Hepatic stellate cell (primary cell): ENCODE data around the gene CPM.

Experiments
- DNase-seq: peaks from one replicate; pipeline ENCODE4 v3.0.0; 2011; ENCODE audit warnings: low spot score

CPM gene

DNA sequence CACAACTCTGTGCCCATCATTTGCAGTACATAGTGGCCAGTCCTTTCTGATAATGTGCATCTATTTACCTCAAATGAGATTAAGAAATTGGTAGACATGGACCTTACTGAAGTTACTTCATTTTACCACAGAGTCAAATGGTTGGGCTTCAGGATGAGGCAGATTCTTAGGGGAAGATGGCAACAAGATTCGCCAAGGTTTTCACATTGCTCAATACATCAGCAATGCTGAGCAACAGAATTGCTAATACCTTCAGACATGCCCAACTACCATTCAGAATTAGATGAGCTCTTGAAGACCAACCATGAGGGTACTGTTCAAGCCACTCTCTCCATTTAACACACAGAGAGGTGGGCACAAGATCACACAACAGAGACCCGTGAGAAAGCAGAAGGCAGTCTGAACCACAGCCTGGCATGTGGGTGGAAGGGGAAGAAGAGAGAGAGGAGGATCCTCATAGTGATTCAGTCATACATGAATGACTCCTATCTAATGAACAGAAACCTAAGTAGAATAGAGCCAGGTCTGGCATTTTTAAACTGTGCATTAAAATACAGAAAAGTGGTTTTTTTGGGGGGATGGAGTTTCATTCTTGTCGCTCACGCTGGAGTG is 28.5 kb downstream of the CPM start:
- no peak for DNase-seq

DNA sequence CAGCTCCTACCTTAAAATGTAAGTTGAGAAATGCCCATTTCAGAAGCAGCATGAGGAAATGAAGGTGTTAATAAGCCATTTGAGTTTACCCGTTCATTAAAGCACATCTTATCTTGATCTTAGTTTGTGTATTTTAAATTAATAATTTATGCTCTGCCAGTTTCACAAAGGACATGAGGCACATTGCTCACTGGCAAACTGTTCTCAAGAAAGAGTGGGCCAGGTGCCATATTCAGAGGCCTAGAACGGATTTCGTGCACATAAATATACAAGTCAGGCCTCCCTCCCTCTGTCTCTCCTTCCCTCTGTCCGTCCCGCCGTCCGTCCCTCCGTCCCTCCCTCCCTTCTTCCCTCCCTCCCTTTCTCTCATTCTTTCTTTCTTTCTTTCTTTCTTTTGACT is 29.5 kb downstream of the CPM start:
- no peak for DNase-seq

DNA sequence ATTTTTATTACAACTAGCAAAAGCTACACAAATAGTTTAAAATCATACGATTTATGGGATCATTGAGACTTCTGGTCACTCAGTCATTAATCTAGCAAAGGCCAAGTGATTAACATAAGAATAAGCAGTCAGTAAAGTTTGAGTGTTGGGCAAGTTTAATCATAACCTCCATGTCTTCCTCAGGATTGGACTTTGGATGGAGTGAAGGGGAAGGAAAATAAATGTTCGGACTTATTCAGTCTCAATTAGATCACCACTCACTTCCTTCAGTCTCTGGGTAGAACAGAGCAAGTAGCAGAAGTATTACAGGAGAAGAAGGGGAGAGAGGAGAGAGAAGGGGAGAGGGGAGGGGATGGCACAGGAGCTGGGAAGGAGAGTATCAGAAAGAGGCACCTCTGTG is 31.4 kb downstream of the CPM start:
- no peak for DNase-seq

DNA sequence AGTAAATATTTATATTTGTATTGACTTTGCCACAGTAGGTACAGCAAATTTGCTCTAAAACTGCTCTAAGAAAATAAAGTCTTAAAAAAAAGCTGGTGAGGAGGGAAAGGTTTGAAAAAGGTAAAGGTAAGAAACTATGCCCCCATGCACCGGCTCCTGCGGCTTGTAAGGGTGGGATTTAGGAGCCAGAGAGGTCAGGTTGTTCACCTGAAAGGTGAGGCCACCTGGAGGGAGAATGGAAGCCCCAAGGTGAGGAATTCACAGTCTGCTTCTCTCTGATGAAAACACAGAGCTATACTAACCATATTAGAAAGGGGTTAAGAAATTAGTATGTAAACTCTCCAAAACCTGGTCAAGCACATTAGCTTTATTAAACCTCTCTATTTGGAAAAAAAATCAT is 31.8 kb downstream of the CPM start:
- DNase-seq, result no peak

DNA sequence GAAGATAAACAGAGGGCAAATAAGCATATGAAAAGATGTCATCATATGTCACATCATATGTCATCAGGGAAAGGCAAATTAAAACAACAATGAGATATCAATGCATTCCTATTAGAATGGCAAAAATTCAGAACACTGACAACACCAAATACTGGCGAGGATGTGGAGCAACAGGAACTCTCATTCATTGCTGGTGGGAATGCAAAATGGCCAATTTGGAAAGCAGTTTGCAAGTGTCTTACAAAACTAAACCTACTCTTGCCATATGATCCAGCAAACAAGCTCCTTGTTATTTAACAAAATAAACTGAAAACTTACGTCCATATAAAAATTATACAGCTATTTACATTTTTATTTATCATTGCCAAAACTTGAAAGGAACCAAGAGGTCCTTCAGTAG is 32.7 kb downstream of the CPM start:
- no peak for DNase-seq

DNA sequence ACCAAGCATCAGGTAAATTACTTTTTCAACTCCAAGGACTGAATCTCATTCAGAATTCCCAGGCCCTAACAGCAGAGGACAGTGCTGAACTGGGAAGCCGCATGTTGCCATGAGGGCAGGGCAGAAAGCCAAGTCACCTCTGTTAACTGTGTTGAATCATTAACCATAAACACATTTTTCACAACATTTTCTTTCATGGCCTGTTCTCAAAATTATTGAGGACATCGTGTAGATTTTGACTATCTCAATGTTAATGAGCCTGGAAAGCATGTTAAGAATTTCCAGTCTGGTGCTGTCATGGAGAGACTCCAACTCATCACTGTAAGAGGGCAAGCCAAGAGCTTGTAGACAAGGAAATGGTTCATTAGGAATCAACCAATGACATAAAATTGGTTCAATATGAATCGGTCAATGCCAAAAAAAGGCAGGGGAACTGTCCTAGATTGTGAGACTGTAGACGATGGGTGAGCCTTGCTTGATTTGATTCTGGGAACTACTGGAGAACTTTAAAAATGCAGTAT is 33.7 kb downstream of the CPM start:
- DNase-seq, result no peak

DNA sequence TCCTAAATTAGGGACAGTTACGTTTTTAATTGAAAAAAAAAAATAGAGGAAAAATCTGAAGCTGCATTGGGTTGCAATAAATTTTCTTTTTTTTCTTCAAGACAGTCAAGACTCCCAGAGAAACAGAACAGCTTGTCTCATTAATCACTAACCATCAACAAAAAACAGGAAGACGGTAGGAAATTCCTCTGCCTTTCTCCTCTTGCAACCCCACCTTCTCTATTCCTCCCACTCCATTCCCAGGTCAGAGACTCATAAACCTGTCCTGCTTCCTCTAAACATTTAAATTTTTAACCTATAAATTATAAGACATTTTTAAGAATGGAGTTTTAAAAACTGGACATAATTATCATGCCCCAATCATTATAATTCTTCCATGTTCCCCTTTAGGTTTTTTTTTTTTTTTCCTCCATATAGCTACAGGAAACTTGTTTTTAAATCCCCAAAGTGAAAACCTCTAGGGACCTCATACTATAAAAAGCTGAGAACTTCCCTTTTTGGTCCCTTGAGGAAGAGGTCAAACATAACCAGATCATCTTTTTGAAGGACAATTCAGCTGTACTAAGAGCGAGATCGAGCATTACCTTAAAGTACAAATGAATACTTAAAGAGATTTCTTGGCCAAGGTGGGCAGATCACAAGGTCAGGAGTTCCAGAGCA is 36.0 kb downstream of the CPM start:
- no peak for DNase-seq

DNA sequence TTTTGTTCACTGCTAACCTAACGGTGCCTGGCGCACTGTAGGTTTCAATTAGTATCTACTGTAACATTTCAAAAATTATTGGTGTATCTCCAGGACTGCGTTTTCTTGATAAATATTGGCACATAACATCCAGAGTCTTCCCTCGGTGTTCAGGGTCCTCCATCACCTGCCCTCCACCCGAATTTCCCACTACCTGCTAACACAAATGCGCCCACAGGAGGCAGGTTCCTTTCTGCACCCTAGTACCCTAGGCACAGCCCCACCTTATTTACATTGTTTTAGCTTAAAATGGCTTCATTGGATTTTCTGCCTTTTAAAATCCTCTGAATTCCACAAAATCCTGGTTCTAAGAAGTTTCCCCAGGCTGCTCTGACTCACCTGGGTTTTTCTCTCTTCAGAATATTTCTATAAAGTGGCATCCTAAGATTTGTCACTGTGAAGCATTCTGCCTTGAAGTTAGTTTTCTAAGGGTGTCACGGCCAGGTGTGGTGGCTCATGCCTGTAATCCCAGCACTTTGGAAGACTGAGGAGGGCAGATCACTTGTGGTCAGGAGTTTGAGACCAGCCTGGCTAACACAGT is 38.6 kb downstream of the CPM start:
- no peak for DNase-seq

DNA sequence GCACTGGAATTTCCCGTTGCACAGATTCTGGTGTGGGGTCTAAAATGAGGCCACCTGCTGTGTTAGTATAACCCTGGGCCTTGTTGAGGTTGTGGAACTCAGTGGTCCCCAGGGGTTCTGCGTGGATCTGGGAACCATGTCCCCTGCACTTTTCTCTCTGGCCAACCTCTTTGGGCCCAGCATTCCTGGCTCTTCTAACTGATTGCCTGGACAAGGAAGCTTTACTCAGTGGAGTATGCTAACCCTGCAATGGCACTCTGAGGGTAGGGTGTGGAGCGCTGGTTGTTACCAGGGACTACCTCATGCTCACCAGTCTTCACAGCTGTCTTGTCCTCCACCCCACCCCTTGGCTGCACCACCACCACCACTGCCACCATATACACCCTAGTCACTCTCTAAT is 39.2 kb downstream of the CPM start:
- no peak for DNase-seq

DNA sequence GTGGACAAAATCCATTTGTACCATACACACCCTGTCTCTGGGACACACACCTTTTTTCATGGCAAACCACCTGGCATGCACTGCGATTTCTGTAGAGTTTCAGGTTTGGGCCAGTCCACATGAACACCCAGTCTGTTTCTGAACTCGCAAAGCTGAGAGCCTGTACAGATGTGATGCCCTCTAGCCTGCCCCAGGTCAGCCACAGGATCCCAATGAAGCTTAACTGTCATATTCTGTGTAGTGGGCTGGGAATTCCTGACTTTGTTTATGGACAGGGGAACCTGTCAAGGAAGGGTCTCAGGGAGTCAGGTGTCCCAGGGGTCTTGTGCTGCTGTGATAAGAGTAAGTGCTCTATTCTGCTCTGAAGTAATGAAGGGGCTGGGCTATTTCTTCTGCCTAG is 39.8 kb downstream of the CPM start:
- no peak for DNase-seq

DNA sequence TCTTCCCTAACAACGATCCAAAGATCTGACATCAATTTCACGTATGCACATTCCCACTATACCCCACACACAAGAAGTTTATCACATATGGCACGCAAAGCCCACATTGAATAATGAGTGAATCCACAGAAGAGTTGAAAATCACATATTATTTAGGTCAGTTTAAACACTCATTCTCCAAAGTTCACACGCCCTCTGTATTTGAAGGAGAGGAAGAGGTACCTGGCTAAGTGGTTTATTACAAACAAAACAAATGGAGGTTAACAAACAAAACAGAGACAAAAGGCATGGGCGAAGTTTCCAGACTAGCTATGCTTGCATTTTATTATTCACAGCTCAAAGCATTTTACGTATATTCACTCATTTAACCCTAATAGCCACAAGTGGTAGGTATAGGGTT is 41.8 kb downstream of the CPM start:
- DNase-seq, result no peak

DNA sequence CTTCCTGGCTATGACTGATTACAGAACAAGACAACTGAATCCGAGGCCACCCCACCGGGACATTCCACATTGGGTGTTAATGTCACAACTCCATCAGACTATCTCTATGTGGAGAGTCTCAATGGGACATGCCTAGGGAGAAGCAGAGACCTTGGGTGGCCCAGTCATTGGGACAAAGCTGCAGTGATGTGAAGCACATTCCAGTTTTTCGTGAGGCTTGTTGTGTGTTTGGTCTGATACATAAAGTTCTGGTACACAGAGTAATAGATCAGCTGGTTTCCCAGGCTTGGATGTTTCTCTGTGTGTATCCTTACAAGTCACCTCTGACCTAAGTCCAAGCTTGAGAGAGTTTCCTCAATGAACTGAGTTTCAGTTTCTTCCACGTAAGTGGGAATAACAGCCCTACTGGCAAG is 42.3 kb downstream of the CPM start:
- DNase-seq, result no peak

DNA sequence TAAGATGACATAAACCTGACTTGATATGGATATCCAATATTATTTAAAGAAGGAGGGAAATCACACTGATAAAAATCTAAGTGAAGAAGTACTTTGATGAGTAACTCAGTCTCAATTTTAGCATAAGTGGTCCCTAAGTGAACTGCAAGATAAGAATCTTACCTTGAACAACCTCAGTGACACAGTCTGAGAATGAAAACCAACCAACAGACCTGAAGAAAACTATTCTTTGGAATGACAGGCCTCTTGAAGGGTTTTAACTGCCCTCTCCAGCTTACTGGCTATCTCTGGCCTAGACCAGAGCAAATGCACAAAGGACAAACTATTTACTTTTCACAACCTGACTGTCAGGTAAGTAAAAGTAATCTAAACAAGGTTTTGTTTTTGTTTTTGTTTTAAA is 44.7 kb downstream of the CPM start:
- no peak for DNase-seq

DNA sequence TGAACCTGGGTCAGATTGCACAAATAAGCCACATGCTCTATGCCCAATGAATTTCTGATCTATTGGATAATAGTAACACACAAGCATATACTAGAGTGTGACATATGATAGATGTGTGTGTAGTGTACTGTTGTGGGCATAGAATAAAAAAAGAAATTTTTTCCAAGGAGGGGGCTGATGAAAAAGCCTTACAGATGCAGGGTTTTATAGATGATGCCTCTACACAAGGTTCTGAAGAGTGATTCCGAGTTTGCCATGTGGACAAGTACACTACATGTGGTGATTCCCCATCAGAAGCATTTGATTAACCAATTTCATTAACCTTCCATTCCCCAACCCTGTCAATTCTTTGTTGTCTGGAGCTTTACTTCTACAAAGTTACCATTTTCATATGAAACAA is 45.3 kb downstream of the CPM start:
- DNase-seq, result no peak

DNA sequence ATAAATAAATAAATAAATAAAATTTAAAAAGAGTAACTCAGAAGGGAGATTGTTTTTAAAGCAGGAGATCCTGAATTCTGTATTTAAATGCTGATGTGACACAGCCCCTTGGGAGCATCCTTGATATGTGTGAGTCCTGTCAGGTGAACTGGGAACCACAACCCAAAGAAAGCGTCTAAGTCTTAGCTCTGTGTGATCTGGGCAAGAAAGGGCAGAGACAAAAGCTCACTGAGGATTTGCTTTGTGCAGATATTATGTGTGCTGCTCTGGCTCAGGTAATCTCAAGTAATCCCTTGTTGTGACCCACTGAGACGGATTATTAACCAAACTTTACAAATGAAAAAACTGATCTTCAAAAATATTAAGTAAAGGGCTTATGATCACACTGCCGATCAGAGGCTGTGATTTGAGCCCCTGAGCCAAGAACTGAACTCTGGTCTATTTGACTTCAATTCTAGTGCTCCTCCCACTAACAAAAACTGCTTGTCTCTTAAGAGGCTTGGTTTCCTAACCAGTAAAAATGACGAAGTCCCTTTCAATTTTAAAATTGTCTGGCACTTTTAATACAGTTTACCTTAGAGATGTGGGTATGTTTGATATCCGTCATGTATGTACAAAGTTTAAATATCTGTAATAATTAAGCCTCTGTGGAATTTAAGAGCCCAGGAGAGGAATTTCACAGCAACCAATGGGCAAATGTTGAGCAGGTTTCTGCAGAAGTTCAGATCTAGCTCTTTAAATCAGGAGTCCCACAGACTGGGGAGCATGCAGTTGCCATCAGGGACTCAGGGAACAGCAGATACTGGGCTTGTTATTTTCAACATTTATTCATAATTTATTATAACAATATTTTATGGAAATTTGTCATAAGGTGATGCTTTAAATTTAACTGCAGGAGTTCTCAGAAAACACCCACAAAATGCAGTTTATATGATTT is 46.1 kb downstream of the CPM start:
- no peak for DNase-seq

DNA sequence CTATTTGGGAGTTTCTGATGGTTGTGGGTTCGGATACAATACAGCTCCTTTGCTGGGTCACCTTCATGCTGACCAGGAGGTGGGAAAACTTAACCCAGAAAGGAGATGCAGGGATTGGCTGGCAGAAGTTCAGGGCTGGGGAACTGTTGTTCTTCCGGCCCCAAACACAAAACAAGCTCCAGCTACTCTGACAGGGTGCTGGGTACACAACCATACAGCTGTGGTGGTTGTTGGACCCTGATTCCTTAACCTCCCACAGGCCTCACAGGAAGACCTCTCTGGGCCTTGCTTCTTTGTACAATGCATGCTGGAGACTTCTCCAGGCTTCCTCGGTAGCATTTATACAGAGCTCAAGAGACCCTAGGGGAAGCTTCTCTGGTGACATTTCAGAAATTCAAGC is 47.6 kb downstream of the CPM start:
- no peak for DNase-seq

DNA sequence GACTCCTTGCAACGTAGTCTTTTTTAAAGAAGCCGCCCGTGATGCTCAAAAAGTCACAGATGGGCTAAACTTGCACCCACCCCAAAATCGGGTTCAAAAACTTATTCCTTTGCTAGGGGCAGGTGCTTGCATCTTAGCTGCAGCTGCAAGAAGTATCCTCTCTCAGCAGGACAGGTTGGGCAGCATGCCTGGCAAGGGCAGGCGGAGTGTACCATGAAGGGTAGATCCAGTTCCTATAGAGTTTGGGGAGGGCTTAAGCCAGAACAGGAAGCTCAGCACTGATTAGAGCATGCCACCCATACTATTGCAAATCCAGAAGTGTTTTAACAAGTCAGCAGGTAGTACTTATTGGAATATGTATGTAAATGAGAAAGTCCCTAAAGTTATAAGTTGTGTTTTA is 48.7 kb downstream of the CPM start:
- no peak for DNase-seq

DNA sequence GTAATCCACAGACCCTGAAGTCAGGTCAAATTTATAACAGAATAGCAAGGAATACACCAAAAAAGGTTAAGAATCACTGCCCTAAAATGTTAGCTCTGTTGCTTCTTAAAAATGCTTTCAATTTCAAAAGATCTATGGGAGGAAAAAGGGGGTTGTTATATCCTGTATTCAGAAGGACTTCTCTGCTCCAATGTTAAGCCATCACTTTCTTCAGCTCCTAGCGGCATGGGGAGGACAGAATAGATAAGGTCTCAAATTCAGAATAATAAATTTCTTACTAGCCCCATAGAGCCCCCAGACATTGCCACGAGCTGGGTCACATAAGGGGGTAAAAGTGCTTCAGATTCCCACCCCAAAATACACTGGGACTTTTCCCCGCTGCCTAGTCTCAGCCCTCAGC is 49.8 kb downstream of the CPM start:
- DNase-seq, result no peak

DNA sequence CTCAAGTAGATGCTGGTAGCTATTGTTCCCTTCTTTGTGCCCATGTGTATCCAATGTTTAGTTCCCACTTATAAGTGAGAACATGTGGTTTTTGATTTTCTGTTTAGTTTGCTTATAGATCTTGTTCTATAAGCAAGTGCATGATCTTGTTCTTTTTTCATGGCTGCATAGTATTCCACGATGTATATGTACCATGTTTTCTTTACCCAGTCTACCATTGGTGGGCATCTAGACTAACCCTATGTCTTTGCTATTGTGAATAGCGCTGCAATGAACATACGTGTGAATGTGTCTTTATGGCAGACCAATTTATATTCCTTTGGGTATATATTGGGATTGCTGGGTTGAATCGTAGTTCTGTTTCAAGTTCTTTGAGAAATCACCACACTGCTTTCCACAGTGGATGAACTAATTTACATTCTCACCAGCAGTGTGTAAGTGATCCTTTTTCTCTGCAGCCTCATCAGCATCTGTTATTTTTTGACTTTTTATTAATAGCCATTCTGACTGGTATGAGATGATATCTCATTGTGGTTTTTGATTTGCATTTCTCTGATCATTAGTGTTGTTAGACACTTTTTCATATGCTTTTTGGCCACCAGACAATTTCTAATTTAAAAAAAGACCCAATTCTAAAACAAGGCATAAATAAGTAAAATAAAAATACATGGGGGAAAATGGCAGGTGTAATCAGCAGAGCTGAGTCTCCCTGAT is 50.6 kb downstream of the CPM start:
- DNase-seq, result no peak

DNA sequence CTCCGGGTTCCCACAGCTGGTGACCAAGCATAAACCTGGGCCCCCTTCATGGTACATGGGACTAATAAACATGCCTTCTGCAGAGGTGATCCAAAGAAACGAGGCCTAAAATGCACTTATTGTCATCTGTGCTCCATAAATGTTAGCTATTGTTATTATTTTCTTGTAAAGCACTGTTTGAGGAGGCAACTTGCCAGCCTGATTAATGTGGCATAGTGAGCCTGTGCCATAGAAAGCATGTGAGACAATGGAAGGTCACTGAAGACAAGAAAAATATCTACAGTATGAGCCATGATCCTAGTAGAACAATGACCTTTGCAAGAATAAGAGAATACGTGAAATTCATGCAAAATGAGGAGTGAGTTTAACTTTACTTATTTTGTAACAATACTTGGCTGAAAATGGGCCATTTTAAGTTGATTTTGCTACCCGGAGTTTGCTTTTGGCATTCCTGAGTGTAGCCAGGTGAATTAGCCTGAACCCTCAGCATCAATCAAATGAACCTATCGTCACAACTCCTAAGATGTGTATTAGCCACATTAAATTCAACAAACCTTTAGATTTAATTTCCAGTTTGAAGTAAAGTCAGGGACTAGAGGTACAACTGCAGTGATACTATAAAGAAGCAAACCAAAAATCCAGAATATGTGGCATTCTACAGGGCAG is 52.2 kb downstream of the CPM start:
- no peak for DNase-seq

DNA sequence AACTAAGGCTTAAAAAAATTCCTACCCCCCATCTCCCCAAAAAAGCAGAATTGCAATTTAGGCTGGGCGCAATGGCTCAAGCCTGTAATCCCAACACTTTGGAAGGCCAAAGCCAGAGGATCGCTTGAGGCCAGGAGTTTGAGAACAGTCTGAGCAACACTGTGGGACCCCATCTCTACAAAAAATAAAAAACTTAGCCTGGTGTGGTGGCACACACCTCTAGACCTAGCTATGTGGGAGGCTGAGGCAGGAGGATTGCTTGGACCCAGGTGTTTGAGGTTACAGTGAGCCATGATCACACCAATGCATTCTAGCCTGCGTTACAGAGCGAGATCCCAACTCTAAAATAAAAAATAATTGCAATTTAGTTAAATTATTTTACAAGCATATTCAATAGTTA is 54.1 kb downstream of the CPM start:
- DNase-seq, result no peak
